D721Med (cell line): ENCODE measurements around the gene RAB27B.

Experiments
- DNase-seq: peaks from one replicate; pipeline ENCODE4 v3.0.0; 2011; ENCODE audit warnings: low spot score; ENCODE audit not compliant: insufficient read length
- FAIRE-seq: peaks from 2 replicates; lab custom pipeline; 2011; peaks lifted over from hg19 to GRCh38; lab: Jason Lieb, UNC
- TF ChIP-seq, protein P1 (sequence below): IDR thresholded peaks from 2 replicates; pipeline ENCODE4 v1.5.1; 2012; ENCODE audit warnings: mild to moderate bottlenecking, control low read depth; ENCODE audit not compliant: insufficient read depth; ENCODE audit errors: missing control alignments

Gene RAB27B

DNA sequence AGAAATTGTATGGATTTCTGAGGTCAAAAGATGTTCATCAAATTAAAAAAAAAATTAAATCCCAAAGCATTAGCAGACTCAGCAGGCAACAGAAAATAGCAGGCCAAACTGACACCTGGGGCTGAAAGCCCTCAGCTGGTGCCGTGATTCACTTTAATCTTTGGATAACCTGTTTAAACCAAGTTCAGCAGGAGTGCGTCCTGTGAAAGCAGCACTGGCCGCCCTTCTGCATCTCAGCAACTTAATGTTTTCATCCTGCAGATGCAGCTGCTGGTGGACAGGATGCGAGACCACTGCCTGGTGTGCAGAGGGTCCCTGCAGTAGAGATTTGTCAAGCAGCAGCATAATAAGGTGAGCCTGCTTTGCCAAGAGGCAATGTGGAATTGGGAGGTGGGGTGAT lies 89.8 kb downstream of the RAB27B start:
- TF ChIP-seq, protein P1, sequence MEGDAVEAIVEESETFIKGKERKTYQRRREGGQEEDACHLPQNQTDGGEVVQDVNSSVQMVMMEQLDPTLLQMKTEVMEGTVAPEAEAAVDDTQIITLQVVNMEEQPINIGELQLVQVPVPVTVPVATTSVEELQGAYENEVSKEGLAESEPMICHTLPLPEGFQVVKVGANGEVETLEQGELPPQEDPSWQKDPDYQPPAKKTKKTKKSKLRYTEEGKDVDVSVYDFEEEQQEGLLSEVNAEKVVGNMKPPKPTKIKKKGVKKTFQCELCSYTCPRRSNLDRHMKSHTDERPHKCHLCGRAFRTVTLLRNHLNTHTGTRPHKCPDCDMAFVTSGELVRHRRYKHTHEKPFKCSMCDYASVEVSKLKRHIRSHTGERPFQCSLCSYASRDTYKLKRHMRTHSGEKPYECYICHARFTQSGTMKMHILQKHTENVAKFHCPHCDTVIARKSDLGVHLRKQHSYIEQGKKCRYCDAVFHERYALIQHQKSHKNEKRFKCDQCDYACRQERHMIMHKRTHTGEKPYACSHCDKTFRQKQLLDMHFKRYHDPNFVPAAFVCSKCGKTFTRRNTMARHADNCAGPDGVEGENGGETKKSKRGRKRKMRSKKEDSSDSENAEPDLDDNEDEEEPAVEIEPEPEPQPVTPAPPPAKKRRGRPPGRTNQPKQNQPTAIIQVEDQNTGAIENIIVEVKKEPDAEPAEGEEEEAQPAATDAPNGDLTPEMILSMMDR, result no peak
- FAIRE-seq (no peak), DNase-seq (no peak)

DNA sequence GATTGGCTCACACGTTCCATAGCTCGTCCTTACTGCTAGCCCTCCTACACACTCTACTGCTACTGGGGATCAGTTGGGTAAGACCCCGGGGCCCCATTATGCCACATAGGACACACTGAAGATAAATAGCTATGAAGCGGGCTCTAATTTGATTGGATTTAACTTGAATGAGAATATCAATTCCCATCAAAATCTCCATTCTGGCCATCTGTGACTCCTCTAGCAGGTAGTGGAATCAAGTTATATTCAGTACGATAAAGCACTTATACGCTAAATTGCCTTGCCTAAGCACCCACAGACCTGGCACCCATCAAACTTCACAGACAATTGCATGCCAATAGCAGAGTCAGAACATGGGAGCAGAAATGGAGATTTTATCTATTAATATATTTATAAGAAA lies 91.1 kb downstream of the RAB27B start:
- TF ChIP-seq, protein P1, result no peak
- FAIRE-seq, result peak; percentile 16

DNA sequence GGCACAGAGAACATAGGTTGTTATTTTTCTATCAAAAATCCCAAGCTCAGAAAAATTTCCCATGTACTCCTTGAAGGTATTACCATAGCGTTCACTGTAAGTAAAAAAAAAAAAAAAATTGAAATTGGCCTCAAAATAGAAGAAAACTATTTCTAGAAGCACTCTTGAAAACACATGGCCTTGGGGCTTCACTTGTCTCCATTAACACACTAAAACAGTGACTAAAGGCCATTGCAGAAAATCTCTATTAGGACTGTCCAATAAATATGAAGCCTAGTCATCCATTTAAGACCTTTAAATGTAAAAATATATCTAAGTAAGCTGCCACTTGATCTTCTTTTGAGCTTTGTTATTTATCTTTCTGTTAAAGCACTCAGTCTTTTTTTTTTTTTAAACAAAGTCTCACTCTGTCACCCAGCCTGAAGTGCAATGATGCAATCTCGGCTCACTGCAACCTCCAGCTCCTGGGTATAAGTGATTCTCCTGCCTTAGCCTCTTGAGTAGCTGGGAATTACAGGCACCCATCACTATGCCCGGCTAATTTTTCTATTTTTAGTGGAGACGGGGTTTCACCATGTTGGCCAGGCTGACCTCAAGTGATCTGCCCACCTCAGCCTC lies 95.2 kb downstream of the RAB27B start:
- TF ChIP-seq, protein P1, result no peak
- DNase-seq, result no peak
- FAIRE-seq, result peak; percentile 38

More for the DNA sequence above, 91.1 kb downstream of the RAB27B start:
- DNase-seq, result no peak

DNA sequence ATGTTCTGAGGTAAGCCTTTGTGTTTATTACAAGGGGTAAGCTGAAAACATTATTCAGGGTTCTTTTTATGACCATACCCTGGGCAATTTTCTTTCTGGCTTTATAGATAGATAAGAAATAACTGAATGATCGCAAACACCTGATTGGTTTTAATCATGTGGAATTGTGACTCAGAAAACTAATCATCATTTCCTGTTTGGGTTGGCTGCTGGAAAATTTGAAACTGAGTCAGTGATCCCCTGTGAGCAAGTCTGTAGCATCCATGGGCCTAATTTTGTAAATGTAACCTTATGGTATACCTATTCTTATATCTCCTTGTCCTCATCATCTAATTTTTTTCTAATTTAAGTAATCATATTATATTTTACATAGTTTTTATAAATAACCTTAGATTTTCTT lies 96.7 kb downstream of the RAB27B start:
- TF ChIP-seq, protein P1, result no peak
- no peak for DNase-seq
- FAIRE-seq, result no peak

DNA sequence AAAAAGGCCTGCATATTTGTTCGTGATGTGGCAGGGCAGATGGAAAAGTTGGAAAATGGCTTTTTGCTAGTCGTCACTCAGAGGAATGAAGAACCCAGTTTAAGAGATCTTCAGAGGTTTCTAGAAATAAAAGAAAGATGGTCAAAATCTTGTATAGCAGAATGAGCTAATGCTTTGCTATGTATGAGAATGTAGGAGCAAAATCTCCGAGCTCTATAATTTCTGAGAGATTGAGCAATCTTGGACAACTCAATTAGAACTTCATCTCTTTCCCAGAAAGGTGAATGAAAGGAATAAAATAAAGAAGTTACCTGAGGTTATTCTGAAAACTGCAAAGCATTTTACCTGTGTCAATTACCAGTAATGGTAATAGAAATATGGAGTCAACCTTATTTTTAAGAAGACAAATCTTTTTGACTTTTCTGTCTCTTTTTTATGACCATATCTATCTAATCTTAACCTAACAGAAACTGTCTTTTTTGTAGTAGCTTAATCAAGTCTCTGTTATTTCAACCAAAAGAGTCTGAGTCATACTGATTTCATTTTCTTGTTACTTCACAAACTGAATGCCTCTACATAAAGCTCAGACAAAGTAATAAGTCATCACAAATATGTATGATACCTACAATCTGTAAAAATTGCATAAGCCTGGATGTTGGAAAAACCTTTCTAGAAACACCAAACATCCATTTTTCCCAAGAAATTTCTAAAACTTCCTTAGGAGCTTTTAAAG lies 98.5 kb downstream of the RAB27B start:
- FAIRE-seq, result peak; percentile 98

DNA sequence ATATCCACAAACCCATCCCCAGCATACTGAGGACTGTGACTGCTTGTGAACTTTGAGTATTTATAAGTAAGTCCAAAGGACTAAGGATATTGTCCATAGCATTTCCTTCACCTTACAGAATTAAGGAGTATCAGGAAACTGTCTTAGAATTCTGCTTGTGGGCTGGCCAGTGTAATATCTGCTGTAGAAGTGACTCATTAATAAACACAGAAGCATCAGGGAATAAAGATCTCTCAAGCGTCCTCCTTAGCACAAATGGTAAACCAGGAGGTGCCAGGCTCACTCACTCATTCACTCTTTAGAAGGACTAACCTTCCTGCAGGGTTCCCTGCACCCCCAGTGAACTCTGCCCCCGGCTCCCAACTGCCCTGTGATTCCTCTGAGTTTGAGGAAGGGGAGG lies 100.0 kb downstream of the RAB27B start:
- DNase-seq (no peak), FAIRE-seq (no peak)

More for the DNA sequence above, 98.5 kb downstream of the RAB27B start:
- no peak for DNase-seq
- TF ChIP-seq, protein P1, result no peak

More for the DNA sequence above, 100.0 kb downstream of the RAB27B start:
- TF ChIP-seq, protein P1, result no peak
